ENCODE measurements around the gene HCN2.
"Not testable (repeated sequence)": the region's sequence is repeated elsewhere in the genome, so short reads cannot be mapped to it uniquely, and the experiment has no call there.

HCN2 gene

DNA sequence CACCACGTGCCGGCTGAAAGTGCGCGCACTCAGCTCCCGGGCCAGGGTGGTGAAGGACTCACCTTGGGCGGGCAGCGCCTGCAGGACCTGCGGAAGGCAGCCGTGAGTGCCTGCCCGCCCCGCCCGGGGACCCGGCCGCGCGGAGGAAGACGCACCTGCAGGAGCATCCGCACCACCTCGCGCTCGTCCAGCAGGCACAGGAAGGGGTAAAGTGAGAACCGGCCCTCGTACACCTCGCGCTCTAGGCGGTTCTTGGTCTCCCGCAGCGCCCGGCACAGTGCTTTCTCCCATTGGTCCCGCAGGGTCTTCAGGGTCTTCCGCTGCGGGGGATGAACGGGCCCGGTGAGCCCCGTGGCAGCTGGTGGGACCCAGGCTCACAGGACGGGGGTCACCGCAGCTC lies 33.0 kb downstream of the HCN2 start:
- DNase-seq, result no peak

DNA sequence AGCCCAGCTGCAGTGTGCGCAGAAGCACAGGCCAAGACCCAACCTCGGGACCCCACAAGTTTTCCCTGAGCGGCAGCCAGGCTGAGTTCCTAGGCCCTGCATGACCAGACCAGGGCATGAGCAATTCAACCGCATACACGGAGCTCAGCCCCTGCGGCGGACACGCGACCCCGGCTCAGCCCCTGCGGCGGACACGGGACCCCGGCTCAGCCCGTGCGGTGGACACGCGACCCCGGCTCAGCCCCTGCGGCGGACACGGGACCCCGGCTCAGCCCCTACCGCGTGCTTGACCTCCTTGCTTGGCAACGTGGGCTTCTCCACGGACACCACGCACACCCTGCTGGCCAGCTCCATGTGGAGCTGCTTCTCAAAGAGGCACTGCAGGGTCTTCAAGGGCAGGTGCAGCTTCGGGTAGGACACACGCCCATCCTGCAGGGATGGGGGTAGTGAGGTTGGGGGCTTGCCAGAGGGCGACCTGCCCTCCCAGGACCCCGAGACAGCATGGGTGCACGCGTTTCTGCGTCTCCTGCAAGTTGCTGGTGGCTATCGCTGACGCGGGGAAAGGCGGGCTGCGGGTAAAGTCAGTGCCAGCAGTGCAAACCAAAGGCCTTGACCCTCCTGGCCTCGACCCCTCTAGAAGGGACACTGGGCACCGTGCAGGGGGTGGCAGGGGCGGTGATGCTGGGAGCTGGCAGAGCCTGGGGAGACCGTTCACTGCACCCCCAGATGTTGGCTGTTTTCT lies 33.7 kb downstream of the HCN2 start:
- no peak for DNase-seq

DNA sequence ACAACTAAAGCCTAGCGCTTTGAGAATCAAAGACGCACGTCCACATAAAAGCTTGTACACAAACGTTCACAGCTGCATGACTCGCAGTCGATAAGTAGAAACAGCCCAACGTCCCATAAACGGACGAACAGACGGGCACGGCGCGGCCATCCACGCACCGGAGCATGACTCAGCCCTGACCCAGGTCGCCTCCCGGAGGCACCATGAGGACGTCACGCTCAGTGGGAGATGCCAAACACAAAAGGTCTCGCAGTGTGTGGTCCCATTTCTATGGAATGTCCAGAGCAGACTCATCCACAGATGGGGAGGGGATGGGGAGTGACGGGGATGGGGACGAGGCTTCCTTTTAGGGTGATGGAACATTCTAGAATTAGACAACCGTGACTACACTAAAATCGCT lies 34.3 kb downstream of the HCN2 start:
- DNase-seq, result no peak

DNA sequence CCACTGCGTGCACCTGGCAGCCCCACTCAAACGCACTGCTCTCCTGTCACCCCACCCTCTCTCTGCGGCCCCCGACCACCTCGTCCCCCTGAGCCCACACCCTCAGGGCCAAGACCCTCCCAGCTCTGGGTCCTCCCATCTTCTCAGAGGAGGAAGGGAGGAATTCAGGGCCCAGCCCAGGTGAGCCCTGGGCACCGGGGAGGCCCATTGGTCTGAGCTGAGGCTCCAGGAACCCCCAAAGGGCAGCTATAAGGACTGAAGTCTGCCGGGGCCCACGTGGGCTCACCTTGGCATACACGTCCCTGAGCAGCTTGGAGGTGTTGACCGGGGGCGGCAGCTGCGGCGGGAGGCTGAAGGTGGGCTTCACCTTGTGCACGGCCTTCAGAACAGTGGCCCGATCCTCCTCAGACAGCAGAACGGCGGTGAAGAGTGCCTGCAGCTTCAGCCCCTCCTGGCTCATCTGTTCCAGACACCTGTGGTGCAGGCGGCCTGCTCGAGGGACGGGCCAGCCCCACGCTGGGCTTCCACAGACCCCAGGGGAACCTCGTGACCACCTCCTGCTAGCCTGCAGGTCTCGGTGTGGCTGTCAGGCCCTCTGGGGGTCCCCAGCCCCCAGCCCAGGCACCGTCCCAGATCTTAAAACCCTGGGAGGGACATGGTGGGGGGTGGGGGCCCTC lies 34.9 kb downstream of the HCN2 start:
- DNase-seq, result no peak

DNA sequence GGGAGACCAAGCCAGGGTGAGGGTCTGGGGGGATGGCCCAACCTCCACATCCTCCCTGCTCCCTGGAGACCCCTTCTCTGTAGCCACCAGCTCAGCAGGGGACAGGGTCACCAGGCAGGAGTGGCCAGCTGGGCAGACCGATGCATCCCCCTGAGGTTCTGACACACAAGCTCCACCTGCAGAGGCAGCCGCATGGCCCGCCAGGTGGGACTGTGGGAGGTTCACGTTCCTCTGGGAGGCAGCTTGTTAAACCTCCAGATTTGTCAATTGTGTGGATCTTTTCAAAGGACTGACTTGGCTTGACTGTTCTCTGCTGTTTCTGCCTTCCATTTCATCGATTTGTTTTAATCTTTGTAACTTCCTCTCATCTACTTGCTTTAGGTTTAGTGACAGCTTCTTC lies 35.6 kb downstream of the HCN2 start:
- DNase-seq, result no peak

DNA sequence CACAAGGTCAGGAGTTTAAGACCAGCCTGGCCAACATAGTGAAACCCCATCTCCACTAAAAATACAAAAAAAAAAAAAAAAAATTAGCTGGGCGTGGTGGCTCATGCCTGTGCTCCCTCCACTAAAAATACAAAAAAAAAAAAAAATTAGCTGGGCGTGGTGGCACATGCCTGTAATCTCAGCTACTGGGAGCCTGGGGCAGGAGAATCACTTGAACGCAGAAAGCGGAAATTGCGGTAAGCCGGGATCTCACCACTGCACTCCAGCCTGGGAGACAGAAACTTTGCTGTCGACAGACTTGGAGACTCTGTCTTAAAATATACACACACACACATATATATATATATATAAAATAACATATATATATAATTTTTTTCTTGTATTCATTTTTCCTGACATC lies 36.9 kb downstream of the HCN2 start:
- not testable (repeated sequence) for DNase-seq

DNA sequence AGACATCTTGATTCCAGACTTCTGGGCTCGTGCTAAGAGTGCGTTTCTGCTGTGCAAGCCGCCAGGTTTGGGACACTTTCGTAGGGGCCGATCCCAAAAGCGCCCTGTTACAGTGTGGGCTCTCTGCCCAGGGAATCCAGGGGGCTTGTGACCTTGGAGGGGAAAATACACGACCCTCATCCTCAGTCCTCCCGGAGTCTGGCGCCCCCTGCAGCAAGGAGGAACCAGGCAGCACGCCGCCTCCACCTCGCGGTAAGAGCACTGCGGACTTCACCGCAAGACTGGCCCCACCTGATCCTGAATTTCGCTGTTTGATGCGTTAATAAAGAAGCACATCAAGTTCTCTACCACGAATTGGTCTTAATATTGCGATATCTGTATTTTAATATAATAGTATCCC lies 38.5 kb downstream of the HCN2 start:
- DNase-seq, result no peak

DNA sequence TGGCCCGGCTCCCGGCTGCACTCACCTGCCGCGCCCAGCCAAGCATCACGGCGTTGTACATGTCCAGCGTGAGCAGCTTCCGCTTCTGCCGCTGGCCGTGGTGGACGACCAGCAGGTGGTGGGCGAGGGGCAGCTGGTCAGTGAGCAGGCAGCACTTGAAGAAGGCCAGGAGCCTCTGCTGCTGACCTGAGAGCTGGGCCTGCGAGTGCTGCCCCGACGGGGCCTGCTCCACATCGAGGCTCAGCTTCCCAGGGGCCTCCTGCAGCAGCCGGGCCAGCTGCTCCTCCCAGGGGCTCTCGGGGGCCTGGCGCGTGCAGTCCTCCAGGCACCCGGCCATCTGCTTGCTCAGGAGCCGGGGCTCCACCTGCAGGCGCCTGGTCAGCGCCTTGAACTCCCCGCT lies 39.8 kb downstream of the HCN2 start:
- not testable (repeated sequence) for DNase-seq

DNA sequence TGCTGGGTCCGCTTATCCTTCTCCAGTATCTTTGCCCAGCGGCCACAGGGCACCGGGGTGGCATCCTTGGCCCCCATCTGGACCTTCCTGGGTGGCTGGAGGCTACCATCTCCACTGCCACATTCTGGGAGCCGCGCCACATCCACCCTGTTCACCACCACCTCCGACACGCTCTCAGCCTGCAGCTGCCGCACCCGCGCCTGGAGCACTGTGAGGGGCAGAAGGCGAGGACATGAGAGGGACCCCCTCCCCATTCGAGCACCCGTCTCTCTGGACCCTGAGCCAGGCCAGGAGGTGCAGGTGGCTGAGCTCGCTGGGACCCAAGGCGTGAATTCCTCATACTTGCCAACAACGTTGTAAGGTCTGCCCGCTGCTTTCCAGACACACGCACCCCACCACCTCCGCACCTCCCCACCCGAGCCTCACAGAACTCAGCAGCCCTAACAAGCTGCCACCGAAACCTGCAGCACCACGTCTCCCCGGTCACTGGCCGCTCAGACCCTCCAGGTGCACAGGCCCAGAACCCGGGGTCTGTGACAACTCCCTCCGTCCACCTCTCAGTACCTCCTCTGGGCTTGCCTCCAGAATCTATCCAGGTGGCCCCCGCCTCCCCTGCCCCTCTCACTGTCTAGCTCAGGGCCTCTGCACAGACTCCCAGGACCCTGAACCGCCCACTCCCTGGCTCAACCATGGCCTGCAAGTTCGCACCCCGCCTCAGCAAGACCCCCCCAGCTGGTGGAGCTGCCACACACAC lies 40.5 kb downstream of the HCN2 start:
- DNase-seq, result no peak

DNA sequence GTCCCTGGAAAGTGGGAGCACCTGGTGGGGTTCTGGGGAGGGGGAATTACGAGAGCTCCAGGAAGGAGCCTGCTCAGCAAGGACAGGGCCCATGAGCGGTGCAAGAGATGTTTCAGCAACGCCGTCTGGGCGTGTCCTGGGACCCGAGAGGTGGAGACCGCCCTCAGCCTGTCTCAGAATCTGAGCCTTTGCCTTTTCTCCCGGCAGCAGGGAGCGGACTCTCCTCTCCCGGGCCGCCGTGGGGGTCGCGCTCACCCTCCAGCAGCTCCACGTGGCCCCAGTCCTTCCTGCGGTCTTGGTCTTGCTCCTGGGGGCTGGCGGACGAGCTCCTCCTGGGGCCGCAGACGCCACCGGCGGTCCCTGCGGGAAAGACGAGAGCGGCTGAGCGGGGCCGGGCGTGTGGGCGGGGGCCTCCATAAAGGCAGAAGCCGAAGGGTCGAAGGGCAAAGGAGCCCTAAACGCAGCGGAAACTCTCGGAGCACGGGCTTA lies 42.9 kb downstream of the HCN2 start:
- peak; percentile 45 for DNase-seq

DNA sequence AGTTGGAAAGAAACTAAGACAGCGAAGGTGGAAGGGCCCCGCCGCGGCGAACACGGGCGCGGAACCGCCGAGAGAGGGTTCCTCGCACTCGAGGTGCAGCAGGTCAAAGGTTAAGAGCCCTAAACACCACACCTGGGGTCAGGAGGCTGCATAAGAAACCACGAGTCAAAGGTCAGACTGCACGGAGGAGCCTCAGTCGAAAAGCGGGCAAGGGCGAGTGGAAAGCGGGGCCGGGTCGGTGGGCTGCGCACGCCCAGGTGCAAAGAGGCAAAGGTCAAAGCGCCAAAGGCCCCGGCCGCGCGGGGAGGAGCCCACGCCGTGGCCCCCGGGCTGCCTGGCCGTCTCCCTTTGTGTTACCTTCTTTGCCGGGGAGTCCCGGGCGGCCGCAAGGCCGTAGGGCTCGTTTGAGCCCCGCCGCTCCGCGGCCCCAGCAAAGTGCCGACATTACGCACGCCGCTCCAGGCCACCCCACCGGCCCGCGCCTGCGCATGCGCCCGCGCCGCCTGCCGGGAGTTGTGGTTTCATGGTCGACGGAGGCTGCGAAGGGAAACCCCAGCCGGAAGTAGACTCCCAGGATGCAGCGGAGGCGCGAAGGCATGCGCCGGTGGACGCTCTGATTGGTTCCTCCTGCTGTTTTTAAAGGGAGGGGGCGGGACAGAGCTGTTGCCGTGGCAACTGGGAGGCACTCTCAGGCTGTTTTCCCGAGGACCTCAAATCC lies 43.5 kb downstream of the HCN2 start, which contains the start of gene POLRMT:
TSS of gene POLRMT (minus strand) at position 470 of the 718 bp plus-strand sequence. CDS start at position 445, 25 bp downstream.
- peak; percentile 97 for DNase-seq

DNA sequence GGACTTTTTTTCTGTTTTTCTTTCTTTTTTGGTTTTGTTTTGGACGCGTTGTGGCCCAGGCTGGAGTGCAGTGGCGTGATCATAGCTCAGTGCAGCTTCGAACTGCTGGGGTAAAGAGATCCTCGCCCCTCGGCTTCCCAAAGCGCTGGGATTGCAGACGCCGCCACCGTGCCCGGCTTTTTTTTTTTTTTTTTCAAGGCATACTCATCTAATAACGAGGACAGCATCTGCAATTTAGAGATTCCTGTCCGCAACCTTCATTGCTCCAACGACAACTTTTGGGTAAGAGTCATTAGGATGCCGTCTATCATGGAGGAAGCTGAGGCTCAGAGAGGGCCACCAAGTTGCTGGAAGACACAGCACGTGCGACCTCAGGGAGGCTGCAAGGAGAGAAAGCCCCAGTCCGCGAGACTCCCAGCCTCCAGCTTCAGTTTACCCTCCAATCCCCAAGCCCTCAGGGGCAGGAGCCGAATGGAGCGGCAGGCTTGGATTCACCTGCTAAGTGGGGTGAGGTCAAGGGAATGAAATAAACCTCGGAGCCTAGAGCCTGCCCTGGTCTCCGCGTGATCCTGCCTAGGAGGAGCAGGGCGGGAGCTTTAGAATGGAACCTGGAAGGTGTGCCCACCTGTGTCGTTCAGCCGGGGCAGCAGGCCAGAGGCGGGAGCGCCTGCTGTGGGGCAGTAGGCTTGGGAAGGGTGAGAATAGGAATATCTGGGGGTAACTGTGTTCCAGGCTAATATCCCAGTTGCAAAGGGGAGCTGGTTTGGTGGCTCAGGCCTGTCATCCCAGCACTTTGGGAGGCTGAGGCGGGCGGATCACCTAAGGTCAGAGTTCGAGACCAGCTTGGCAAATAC lies 44.3 kb downstream of the HCN2 start:
- no peak for DNase-seq

DNA sequence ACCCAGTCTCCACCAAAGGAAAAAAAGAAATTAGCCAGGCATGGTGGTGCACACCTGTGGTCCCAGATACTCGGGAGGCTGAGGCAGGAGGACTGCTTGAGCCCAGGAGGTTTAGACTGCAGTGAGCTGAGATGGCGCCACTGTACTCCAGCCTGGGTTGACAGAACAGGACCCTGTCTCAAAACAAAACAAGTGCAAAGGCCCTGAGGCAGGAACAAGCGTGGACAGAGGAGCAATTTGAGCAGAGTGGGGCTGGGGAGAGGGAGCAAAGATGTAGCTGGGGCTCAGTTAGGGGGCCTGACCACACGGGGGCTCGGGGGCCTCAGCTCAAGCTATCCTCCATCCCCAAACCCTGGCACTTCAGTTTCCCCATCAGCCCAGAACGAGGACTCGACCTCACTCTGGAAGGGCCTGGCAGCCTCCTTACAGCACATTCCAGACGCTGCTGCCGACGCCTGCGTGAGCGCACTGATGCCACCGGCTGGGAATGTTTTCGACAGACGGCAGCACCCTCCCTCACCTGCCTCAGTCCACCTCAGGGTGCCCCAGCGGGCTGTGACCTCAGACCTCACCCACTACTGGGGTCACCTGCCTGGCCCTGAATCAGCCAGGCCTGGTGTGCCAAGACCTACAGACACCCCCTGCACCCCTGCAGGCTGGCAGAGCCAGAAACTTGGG lies 45.4 kb downstream of the HCN2 start:
- no peak for DNase-seq

DNA sequence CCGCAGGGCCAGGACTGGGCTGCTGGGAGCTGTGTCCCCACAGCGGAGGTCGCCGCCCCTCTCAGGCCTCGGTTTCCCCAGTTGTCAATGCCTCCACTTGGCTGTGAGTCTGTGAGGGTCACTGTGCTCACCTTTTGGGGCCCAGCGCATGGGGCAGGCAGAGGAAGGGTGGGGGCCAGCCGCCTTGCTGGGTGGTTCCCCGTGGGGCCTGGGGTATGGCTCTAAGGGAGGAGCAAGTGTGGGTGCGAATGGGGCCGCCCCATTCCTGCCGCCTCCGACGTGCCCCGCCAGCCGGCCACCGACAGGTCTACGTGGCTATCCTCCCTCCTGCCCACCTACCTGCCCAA lies 49.2 kb downstream of the HCN2 start:
- DNase-seq, result no peak

DNA sequence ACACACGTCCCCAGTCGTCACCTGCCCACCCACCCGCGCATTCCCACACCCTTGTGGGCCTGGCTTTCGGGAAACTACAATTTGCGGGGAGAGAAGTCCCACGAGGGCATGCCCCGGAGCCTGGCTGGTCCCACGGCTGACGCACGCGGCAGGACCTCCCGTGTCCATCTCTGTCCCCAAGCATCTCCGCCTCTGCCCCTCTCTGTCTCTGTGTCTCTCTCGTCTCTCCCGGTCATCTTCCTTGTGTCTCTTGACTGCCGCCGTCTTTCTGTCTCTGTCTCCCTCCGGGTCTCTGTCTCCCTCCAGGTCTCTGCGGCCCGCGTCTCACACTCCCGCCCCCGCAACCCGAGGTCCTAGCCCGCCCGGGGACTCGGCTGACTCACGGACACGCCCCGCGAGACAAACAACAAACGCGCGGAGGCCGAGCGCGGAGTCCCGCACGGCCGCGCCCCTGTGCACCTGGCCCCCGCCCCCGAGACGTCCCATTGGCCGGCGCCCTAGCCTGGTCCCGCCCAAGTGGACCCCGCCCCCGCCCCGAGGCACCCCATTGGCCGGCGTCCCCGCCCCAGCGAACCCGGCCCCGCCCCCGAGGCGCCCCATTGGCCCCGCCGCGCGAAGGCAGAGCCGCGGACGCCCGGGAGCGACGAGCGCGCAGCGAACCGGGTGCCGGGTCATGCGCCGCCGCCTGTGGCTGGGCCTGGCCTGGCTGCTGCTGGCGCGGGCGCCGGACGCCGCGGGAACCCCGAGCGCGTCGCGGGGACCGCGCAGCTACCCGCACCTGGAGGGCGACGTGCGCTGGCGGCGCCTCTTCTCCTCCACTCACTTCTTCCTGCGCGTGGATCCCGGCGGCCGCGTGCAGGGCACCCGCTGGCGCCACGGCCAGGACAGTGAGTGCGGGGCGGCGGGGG lies 49.8 kb downstream of the HCN2 start, which contains the start of gene FGF22:
TSS of gene FGF22 (plus strand) at position 627 of the 908 bp plus-strand sequence. CDS start at position 674, 47 bp downstream.
- DNase-seq, result peak; percentile 94

DNA sequence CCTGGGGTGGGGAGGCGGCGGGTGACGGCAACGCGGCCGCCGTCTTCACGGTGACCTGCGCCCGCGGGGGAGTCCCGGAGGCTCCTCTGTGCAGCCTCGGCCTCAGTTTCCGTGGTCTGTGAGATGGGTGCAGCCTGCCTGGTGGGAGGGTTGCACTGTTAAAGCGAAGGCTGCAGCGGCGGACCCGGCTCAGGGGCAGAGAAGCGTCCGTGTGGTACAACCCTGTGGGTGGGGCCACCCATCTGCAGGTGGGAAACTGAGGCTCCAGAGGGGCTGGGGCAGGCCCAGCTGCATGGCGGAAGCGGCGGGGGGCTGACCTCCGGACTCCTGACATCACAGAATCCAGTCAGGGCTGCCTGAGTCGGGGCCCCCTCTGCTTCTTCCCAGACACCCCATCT lies 50.5 kb downstream of the HCN2 start:
- no peak for DNase-seq

DNA sequence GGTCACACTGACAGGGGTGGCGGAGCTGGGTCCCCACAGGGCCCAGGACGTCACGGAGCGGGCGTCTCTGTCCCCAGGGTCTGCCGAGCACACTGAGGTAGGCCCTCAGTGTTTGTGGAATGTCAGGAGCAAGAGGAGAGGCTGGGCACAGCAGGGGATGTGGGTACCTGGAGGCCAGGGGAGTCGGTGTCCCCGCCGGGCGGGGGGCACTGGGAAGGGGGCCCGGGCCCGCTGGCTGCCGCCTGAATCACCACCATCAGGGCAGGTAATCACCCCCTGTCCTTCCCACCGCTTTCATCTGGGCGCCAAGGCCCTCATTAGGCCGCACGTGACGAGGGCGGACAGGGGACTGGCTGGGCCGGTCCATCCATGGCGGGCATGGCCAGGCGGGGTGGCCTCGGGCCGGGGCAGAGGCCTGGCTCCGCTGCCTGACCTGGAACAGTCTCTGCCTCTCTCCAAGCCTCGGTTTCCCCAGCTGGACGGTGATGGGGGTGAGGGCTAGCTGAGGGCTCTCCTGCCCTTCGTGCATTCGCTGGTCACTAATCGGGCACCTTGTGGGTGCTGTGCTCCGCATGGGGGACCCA lies 51.0 kb downstream of the HCN2 start:
- DNase-seq, result no peak

DNA sequence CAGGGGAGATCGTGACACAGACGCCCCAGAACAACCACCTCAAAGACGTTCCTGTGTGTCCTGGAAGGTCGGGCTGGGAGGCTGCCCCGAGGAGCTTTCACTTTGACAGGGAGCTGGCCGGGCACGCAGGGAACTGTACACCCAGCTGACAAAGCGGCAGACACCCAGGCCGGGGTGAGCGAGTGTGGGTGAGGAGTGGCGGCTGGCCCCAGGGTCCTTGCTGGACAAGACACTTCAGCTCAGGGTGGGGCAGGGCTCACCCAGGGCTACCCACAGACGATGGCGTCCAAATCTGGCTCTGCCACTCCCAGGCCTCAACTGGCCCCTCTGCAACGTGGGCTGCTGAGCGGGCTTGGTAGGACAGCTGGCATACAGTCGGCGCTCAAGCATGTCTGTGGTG lies 52.0 kb downstream of the HCN2 start:
- no peak for DNase-seq

DNA sequence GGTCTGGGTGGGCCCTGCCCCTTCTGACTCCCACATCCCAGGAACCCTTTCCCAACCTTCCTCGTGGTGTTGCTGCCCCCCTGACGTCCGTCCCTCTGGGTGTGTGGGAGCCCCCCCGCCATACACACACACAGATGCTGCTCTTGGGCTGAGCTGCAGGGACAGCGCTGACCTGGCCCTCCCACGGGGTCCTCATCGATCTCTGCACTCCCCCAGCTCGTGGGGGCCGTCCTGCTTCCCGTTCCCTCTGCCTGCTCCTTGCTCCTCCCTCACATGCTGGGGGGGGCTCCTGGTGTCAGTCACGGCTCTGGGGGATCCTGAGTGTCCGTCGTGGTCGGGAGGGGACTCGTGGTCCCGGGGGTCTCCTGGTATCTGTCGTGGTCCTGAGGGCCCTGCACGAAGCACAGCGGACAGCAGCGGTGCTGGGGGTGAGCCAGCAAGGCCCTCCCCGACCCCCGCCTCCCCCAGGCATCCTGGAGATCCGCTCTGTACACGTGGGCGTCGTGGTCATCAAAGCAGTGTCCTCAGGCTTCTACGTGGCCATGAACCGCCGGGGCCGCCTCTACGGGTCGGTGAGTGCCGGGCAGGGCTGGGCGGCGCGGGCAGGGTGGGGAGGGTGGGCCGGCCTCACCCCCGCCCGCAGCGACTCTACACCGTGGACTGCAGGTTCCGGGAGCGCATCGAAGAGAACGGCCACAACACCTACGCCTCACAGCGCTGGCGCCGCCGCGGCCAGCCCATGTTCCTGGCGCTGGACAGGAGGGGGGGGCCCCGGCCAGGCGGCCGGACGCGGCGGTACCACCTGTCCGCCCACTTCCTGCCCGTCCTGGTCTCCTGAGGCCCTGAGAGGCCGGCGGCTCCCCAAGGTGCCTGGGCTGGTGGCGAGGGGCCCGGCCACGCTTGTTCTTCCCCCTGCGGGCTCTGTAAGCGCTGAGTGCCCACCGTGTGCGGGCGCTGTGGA lies 53.4 kb downstream of the HCN2 start:
- no peak for DNase-seq

Data from stimulated activated CD4-positive, alpha-beta T cell treated with anti-CD3 and anti-CD28 coated beads, Interleukin-1b, Interleukin-23, amount 100 ng/mL, for 48 hours (primary cell).